Dermis lymphatic vessel endothelial cell (primary cell): ENCODE measurements around the gene RPL36. TPM values are rescaled to one million over a fixed set of nuclear protein-coding genes. Genes with fewer than 3 reads are reported as not detected.

Experiments used
- total RNA-seq: library from RNA; depleted of rRNA; stranded (reverse); fragments of >200 nt; gene quantifications from 2 replicates; pipeline ENCODE4 v1.2.1, GENCODE V29; 2014

Gene RPL36
- total RNA-seq: 575 and 962 TPM in 2 replicates

GRCh38 chr19:5690125-5690954, at the start of gene RPL36:
TSS of gene RPL36 (plus strand) at chr19:5690295. CDS start at chr19:5690508, 213 bp downstream.

GRCh38 chr19:5680437-5681368, 9.4 kb upstream of the RPL36 start, which contains the start of the genes HSD11B1L and MICOS13:
TSS of gene HSD11B1L (plus strand) at chr19:5681027. CDS start at chr19:5684833, 3,806 bp downstream.
TSS of gene MICOS13 (minus strand) at chr19:5680516. CDS start at chr19:5680486, 30 bp downstream.

GRCh38 chr19:5719961-5720790, 30.1 kb downstream of the RPL36 start, which contains the start of the genes CATSPERD and LONP1:
TSS of gene CATSPERD (plus strand) at chr19:5720637. CDS start at chr19:5720738, 101 bp downstream.
TSS of gene LONP1 (minus strand) at chr19:5720146. CDS start at chr19:5720132, 14 bp downstream.

Other genes with a start within 250 kb of the RPL36 start
- not detected in 2 replicates for gene ZNRF4, start 234.9 kb upstream of the RPL36 start, total RNA-seq
- gene TINCR, start 122.3 kb upstream of the RPL36 start, total RNA-seq: not detected in 2 replicates
- gene SAFB2, start 67.5 kb upstream of the RPL36 start, total RNA-seq: 24.6 and 30.2 TPM in 2 replicates
- 35.5 and 49.9 TPM in 2 replicates for gene SAFB, start 67.2 kb upstream of the RPL36 start, total RNA-seq
- 26.2 and 71.1 TPM in 2 replicates for gene MICOS13, start 9.8 kb upstream of the RPL36 start, total RNA-seq
- 3.7 and 6.1 TPM in 2 replicates for gene HSD11B1L, start 9.3 kb upstream of the RPL36 start, total RNA-seq
- gene LONP1, start 29.9 kb downstream of the RPL36 start, total RNA-seq: 47.4 and 48.4 TPM in 2 replicates
- gene CATSPERD, start 30.3 kb downstream of the RPL36 start, total RNA-seq: not detected in 2 replicates
- gene PRR22, start 94.5 kb downstream of the RPL36 start, total RNA-seq: 0.26 and 0.33 TPM in 2 replicates
- 20.8 and 27.1 TPM in 2 replicates for gene DUS3L, start 100.9 kb downstream of the RPL36 start, total RNA-seq
- 0.26 and 0.65 TPM in 2 replicates for gene NRTN, start 114.8 kb downstream of the RPL36 start, total RNA-seq
- not detected in 2 replicates for gene FUT6, start 149.4 kb downstream of the RPL36 start, total RNA-seq
- gene FUT3, start 161.2 kb downstream of the RPL36 start, total RNA-seq: not detected in 2 replicates
- gene FUT5, start 180.2 kb downstream of the RPL36 start, total RNA-seq: not detected in 2 replicates
- 174 and 234 TPM in 2 replicates for gene NDUFA11, start 213.5 kb downstream of the RPL36 start, total RNA-seq
- gene VMAC, start 214.6 kb downstream of the RPL36 start, total RNA-seq: 5.9 and 7.9 TPM in 2 replicates
- gene CAPS, start 224.0 kb downstream of the RPL36 start, total RNA-seq: 3.3 and 4.9 TPM in 2 replicates